Bronchial epithelial cell (primary cell): Measurements from ENCODE around the gene C1orf232. TPM values are rescaled to one million over a fixed set of nuclear protein-coding genes. Genes with fewer than 3 reads are reported as not detected.
A peak's percentile ranks its signal among the peaks of the same experiment; 100 is the strongest.

Experiments
- DNase-seq: peaks from one replicate; pipeline ENCODE4 v3.0.0-alpha.2; 2010; ENCODE audit warnings: low read depth
- FAIRE-seq: peaks from 2 replicates; lab custom pipeline; 2011; peaks lifted over from hg19 to GRCh38; lab: Jason Lieb, UNC
- H3K27me3 ChIP-seq: 2 replicates; pipeline ENCODE4 v1.5.1; 2011; ENCODE audit warnings: low read length; ENCODE audit not compliant: control insufficient read depth, insufficient read depth
- H3K36me3 ChIP-seq: 2 replicates; pipeline ENCODE4 v1.5.1; 2011; ENCODE audit warnings: low read length; ENCODE audit not compliant: control insufficient read depth, insufficient read depth
- H3K4me3 ChIP-seq: 2 replicates; pipeline ENCODE4 v1.5.1; 2011; ENCODE audit warnings: mild to moderate bottlenecking, low read depth, low read length, control low read depth
- total RNA-seq: library from RNA; depleted of rRNA; stranded (reverse); fragments of >200 nt; gene quantifications from 2 replicates; pipeline ENCODE4 v1.2.1, GENCODE V29; 2014
- TF ChIP-seq, protein P1 (sequence below): IDR thresholded peaks from 2 replicates; pipeline ENCODE4 v1.5.1; 2011; ENCODE audit warnings: mild to moderate bottlenecking, moderate library complexity, low read length, control low read depth, inconsistent platforms; ENCODE audit not compliant: insufficient read depth, severe bottlenecking

C1orf232 gene
- total RNA-seq, 1 donor from 2014 or later, result not detected

DNA sequence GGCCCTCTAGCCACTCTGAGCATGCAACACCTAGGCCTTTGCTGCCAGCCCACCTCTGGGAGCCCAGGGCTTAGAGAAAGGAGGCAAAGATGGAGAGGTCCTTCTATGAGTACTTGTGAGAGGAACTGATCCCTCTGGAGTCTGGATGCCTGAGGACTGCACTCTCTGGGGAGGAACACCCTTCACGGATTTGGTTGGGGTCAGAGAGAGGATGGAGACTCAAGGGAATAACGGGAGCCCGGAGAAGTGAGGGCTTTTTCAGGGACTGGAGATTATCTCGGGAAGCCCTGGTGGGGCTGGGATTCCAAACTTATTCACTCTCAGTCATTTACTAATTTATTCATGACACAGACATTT, 413 bp upstream of the C1orf232 start:
- no peak overlapping the region for H3K4me3 ChIP-seq
- FAIRE-seq (no peak), DNase-seq (no peak)
- TF ChIP-seq, protein P1, sequence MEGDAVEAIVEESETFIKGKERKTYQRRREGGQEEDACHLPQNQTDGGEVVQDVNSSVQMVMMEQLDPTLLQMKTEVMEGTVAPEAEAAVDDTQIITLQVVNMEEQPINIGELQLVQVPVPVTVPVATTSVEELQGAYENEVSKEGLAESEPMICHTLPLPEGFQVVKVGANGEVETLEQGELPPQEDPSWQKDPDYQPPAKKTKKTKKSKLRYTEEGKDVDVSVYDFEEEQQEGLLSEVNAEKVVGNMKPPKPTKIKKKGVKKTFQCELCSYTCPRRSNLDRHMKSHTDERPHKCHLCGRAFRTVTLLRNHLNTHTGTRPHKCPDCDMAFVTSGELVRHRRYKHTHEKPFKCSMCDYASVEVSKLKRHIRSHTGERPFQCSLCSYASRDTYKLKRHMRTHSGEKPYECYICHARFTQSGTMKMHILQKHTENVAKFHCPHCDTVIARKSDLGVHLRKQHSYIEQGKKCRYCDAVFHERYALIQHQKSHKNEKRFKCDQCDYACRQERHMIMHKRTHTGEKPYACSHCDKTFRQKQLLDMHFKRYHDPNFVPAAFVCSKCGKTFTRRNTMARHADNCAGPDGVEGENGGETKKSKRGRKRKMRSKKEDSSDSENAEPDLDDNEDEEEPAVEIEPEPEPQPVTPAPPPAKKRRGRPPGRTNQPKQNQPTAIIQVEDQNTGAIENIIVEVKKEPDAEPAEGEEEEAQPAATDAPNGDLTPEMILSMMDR, result no peak
- H3K27me3 ChIP-seq, result peaks cover 4% of the 10 kb centered on the region
- peaks cover 9% of the 10 kb centered on the region for H3K36me3 ChIP-seq

DNA sequence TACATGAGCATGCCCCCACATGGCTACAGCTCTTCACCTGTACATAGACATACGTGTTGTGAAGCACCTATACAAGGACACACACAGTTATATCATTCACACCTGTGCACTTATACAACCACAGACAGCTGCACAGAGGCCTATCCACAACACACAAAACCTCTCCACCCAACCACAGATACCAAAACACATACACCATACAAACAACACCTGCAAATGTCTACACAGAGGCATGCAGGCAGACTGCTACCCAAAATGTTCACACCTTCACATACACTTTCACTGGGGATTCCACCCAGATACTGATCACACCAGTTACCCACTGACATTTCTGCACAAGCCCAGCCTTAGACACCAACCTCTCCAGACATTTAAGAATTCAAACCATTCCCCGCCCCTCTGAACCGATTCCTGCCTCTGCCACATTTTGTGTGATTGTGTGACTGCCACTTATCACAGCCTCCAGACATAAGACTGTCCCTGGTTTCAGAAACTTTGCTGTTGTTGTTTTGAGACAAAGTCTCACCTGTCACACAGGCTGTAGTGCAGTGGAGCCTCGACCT, 2.0 kb downstream of the C1orf232 start:
- Histone ChIP-seq H3K36me3 (peaks cover 8% of the 10 kb centered on the region), H3K4me3 (no peak overlapping the region), H3K27me3 (peaks cover 4% of the 10 kb centered on the region)
- DNase-seq (no peak), FAIRE-seq (no peak)
- TF ChIP-seq, protein P1, result no peak

DNA sequence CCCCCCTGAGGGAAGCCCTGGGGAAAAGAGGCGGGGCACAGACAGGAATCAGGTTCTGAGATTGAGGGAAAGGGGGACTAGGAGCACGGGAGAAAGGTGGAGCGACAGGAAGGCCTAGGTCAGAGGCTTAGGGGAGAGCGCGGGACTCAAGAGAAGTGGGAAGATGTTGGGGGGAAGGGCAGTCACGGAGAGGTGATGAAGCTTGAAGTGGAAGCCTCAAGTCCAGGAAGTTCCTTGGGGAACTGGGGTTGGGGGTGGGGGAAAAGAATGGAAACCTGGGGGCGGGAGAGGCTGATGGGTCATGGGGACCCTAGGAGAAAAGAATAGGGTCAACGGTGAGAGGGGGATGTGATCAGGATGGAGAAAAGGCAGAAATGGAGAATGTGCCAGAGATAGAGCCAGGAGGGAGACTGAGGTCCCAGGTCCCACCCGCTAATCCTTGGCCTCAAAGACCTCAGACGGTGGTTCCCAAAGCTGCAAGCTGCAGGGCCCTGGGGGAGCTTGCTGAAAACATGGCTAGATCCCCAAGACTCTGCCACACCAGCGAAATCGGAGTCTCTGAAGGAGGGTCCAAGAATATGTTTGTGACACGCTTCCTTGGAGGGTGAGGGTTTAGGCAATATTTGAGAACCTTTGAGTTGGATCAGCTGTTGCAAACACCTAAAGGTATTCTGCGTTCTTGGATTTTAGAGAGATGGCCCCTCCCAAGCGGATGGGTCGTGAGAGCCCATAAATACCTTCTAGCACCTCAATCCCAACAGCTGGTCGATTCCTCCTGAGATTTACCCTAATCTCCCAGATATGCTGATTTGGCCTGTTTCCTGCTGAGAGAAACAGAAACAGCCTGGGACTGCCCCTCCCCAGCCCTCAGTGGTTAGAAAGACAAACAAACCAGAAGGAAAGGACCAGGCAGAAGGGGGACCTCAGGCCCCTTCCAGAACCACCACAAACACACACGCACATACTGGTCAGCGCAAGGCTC, 3.6 kb downstream of the C1orf232 start:
- FAIRE-seq, result no peak
- H3K36me3 ChIP-seq, result no peaks in the 10 kb centered on the region
- TF ChIP-seq, protein P1, result no peak
- no peak for DNase-seq
- peaks cover 4% of the 10 kb centered on the region for H3K27me3 ChIP-seq
- H3K4me3 ChIP-seq, result no peak overlapping the region

DNA sequence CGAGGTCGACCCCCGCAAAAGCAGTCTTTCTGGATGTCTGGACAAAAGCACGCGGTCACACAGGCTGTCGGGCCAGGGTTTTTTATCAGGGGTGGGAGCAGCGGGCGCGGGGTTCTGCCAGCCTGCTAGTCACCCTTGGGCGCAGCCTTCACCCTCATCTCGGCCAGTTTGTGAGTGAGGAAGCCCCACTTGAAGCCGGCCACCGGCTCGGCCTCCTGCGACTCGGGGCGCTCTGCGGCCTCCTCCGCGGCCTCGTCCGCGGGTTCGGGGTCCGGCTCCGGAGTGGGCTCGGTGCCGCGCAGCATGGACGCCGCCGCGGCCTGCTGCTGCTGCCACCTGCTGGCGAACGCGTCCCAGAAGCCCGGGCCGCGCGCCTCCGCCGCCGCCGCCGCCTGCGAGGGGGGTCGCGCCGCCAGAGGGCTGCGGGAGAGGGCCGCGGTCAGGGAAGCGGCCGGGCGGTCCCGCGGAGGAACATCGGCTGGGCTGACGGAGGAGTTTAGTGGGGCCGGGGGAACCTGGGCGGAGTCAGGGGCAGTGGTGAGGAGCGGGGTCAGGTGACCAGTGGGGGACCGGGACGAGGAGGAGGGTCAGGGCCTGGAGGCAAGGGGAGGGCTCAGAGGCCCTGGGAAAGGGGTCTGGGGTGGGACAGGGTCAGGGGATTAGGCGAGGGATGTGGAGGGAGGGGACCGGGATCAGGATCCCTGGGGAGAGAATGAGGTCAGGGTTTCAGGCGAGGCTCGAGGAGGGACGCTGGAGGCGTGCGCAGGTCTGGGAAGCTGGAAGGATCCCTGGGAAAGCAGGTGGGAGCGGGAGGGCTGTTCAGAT, 4.5 kb downstream of the C1orf232 start:
- Histone ChIP-seq H3K27me3 (peaks cover 4% of the 10 kb centered on the region), H3K4me3 (peak overlapping the region; percentile 19), H3K36me3 (no peaks in the 10 kb centered on the region)
- FAIRE-seq (no peak), DNase-seq (no peak)
- TF ChIP-seq, protein P1, result peak; percentile 51

DNA sequence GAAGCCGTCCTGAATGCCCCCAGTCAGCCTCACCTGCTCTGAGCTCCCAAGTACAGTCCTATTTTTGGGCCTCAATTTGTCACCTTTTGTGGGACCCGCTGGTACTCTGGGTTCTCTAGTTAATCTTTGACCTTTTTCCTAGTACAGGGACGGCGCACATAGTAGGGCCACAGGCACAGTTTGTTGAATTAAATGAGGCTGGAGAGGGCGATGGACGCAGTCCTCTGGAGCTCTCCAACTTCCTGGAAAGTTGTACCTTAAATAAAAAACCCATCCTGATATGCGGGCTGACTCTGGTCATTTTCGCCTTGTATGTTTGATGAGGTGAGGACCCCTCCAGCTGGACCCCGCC, 5.1 kb downstream of the C1orf232 start:
- TF ChIP-seq, protein P1, result no peak
- FAIRE-seq (no peak), DNase-seq (no peak)
- Histone ChIP-seq H3K27me3 (peaks cover 4% of the 10 kb centered on the region), H3K36me3 (no peaks in the 10 kb centered on the region), H3K4me3 (peak overlapping the region; percentile 19)
